Lung (tissue), 12 donors: ENCODE measurements around the gene MED12. TPM values are rescaled to one million over a fixed set of nuclear protein-coding genes. Genes with fewer than 3 reads are reported as not detected.
A peak's percentile ranks its signal among the peaks of the same experiment; 100 is the strongest.

ENCODE experiments used
- ATAC-seq: fragments of 200-7000 bp; cut with Tn5 transposase; one replicate; pipeline ENCODE4 v1.9.1; 2020; ENCODE audit warnings: moderate number of reproducible peaks; ENCODE audit not compliant: insufficient read depth, low FRiP score
- DNase-seq, 3 donors: peaks; one replicate each; pipeline ENCODE4 v3.0.0-alpha.2; 2013 to 2017
- H3K27ac ChIP-seq, 2 donors: one replicate each; pipeline ENCODE4 v1.5.1; 2013; ENCODE audit warnings: mild to moderate bottlenecking in 2 of 2, moderate library complexity in 2 of 2, control low read depth in 1 of 2, inconsistent platforms in 1 of 2, low read depth in 1 of 2, low read length in 1 of 2
- H3K27me3 ChIP-seq, 3 donors: one replicate each; pipeline ENCODE4 v1.5.1; 2013; ENCODE audit warnings: low read length in 2 of 3; ENCODE audit not compliant: control insufficient read depth in 3 of 3, insufficient read depth in 3 of 3
- H3K36me3 ChIP-seq, 4 donors: one replicate each; pipeline ENCODE4 v1.5.1; 2013; ENCODE audit warnings: low read length in 4 of 4, mild to moderate bottlenecking in 1 of 4, moderate library complexity in 1 of 4; ENCODE audit not compliant: control insufficient read depth in 4 of 4, insufficient read depth in 4 of 4
- H3K4me1 ChIP-seq, 5 donors: one replicate each; pipeline ENCODE4 v1.5.1; 2013; ENCODE audit warnings: low read length in 5 of 5, mild to moderate bottlenecking in 2 of 5, moderate library complexity in 1 of 5; ENCODE audit not compliant: control insufficient read depth in 5 of 5, insufficient read depth in 5 of 5
- H3K4me3 ChIP-seq: one replicate; pipeline ENCODE4 v1.5.1; 2013; ENCODE audit warnings: mild to moderate bottlenecking, control low read depth, moderate library complexity
- H3K9ac ChIP-seq, 2 donors: one replicate each; pipeline ENCODE4 v1.5.1; 2013; ENCODE audit warnings: low read length in 2 of 2, control low read depth in 1 of 2; ENCODE audit not compliant: insufficient read depth in 1 of 2
- H3K9me3 ChIP-seq, 4 donors: one replicate each; pipeline ENCODE4 v1.5.1; 2013; ENCODE audit warnings: low read length in 3 of 4, mild to moderate bottlenecking in 1 of 4, moderate library complexity in 1 of 4; ENCODE audit not compliant: control insufficient read depth in 4 of 4, insufficient read depth in 3 of 4
- CTCF ChIP-seq: IDR thresholded peaks from 2 replicates; pipeline ENCODE4 v1.5.1; 2012; ENCODE audit warnings: mild to moderate bottlenecking; ENCODE audit errors: control extremely low read depth, extremely low read depth
- WGBS, 2 donors: extraction: QIAGEN DNeasy Blood & Tissue Kit; methylation state at CpG; one replicate each; pipeline ENCODE4 v1.1.7; 2013; 5-methylcytosine and 5-hydroxymethylcytosine counted together
- polyA plus RNA-seq, 2 donors: library from polyadenylated mRNA; stranded (reverse); fragments of 200-250 nt; gene quantifications; one replicate each; pipeline ENCODE4 v1.2.1, GENCODE V29; 2013
- total RNA-seq, 2 donors: library from RNA; depleted of rRNA in 1 of 2; stranded (reverse); fragments of >200 nt in 1 of 2; gene quantifications; one replicate each; pipeline ENCODE4 v1.2.1, GENCODE V29; 2014 to 2021
- donor health status: control.
- donor health status: control.
- donor health status: Bipolar disorder and iron deficiency.
- donor health status: healthy.
- donor health status: DM: yes; HTN: yes; CAD: no.

The MED12 gene
- total and polyA plus RNA-seq, 4 donors: 10.3 to 41.1 (median 24.9) TPM

- TF ChIP-seq CTCF: no peak
- no peak for DNase-seq
- H3K4me1 ChIP-seq: peaks cover 0 to 5% (median 0%) of the 10 kb centered on the region in 5 donors
- peaks cover 0 to 2% (median 0%) of the 10 kb centered on the region in 4 donors for H3K9me3 ChIP-seq
- peak overlapping the region in 1 of 2 donors; percentile 46 for H3K27ac ChIP-seq
- peaks cover 0 to 2% (median 0%) of the 10 kb centered on the region in 3 donors for H3K27me3 ChIP-seq
- WGBS, 2 donors: 39 to 45% methylated on average over 5 of the region's 5 CpGs
- ATAC-seq: no peak
- H3K9ac ChIP-seq: no peak overlapping the region
- H3K36me3 ChIP-seq: no peaks in the 10 kb centered on the region
- H3K4me3 ChIP-seq: no peak overlapping the region
Measured at GRCh38 chrX:71111921-71112431, 6.4 kb upstream of the MED12 start.

GRCh38 chrX:71117358-71117757 is 1.0 kb upstream of the MED12 start:
- 74 to 90% methylated on average over 10 of the region's 10 CpGs for WGBS, 2 donors
- no peak for TF ChIP-seq CTCF
- ATAC-seq: no peak
- no peak for DNase-seq
- peaks cover 0 to 2% (median 0%) of the 10 kb centered on the region in 4 donors for H3K9me3 ChIP-seq
- no peak overlapping the region for H3K4me3 ChIP-seq
- peaks cover 0 to 7% (median 3%) of the 10 kb centered on the region in 5 donors for H3K4me1 ChIP-seq
- H3K27me3 ChIP-seq: no peaks in the 10 kb centered on the region
- H3K9ac ChIP-seq: no peak overlapping the region
- peaks cover 6 to 21% (median 11%) of the 10 kb centered on the region in 4 donors for H3K36me3 ChIP-seq
- no peak overlapping the region for H3K27ac ChIP-seq

- H3K27ac ChIP-seq: peak overlapping the region in 1 of 2 donors; percentile 51
Measured at GRCh38 chrX:71118985-71119535, 664 bp downstream of the MED12 start.

More at GRCh38 chrX:71118985-71119535, 664 bp downstream of the MED12 start:
- TF ChIP-seq CTCF: no peak
- no peaks in the 10 kb centered on the region for H3K27me3 ChIP-seq
- H3K4me3 ChIP-seq: no peak overlapping the region
- H3K36me3 ChIP-seq: peaks cover 11 to 30% (median 20%) of the 10 kb centered on the region in 4 donors
- peaks cover 0 to 7% (median 3%) of the 10 kb centered on the region in 5 donors for H3K4me1 ChIP-seq
- 3 to 29% methylated on average over 9 to 17 of the region's 17 CpGs for WGBS, 2 donors
- H3K9ac ChIP-seq: peak overlapping the region; percentile 56 to 83
- DNase-seq (no peak), ATAC-seq (no peak)
- peaks cover 0 to 2% (median 0%) of the 10 kb centered on the region in 4 donors for H3K9me3 ChIP-seq
